GM06990 (cell line): ENCODE measurements around the gene LDHAL6A.

Source experiments
- DNase-seq: peaks from one replicate; pipeline ENCODE4 v3.0.0-alpha.2; 2011; ENCODE audit not compliant: insufficient read length; ENCODE audit errors: extremely low read depth
- H3K27me3 ChIP-seq: replicated peaks from 2 replicates; pipeline ENCODE4 v1.6.0; 2011; ENCODE audit warnings: low read length; ENCODE audit not compliant: control insufficient read depth, insufficient read depth
- H3K36me3 ChIP-seq: 2 replicates; pipeline ENCODE4 v1.5.1; 2011; ENCODE audit warnings: low read length; ENCODE audit not compliant: control insufficient read depth, insufficient read depth
- H3K4me3 ChIP-seq: replicated peaks from 2 replicates; pipeline ENCODE4 v1.5.1; 2011; ENCODE audit warnings: low read depth, mild to moderate bottlenecking, control low read depth, low read length
- TF ChIP-seq, protein P1 (sequence below): IDR thresholded peaks from 2 replicates; pipeline ENCODE4 v1.5.1; 2011; ENCODE audit warnings: low read length, control low read depth, mild to moderate bottlenecking, inconsistent platforms; ENCODE audit not compliant: insufficient read depth, poor library complexity, severe bottlenecking

Gene LDHAL6A

DNA sequence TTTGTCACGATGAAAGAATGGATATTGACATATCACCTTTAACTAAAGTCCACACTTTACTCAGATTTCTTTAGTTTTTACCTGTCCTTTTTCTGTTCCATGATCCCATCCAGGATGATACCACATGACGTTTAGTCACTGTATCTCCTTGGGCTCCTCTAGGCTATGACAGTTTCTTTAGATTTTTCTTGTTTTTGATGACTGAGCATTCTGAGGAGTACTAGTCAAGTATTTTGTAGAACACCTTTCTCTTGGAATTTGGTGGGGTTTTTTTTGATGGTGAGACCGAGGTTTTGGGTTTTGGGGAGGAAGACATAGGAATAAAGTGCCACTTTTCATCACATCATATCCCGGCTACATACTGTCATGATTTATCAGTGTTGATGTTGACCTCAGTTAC lies 4.0 kb downstream of the LDHAL6A start:
- Histone ChIP-seq H3K36me3 (no peaks in the 10 kb centered on the region), H3K27me3 (no peaks in the 10 kb centered on the region), H3K4me3 (no peak overlapping the region)
- TF ChIP-seq, protein P1, sequence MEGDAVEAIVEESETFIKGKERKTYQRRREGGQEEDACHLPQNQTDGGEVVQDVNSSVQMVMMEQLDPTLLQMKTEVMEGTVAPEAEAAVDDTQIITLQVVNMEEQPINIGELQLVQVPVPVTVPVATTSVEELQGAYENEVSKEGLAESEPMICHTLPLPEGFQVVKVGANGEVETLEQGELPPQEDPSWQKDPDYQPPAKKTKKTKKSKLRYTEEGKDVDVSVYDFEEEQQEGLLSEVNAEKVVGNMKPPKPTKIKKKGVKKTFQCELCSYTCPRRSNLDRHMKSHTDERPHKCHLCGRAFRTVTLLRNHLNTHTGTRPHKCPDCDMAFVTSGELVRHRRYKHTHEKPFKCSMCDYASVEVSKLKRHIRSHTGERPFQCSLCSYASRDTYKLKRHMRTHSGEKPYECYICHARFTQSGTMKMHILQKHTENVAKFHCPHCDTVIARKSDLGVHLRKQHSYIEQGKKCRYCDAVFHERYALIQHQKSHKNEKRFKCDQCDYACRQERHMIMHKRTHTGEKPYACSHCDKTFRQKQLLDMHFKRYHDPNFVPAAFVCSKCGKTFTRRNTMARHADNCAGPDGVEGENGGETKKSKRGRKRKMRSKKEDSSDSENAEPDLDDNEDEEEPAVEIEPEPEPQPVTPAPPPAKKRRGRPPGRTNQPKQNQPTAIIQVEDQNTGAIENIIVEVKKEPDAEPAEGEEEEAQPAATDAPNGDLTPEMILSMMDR, result no peak
- DNase-seq, result no peak

DNA sequence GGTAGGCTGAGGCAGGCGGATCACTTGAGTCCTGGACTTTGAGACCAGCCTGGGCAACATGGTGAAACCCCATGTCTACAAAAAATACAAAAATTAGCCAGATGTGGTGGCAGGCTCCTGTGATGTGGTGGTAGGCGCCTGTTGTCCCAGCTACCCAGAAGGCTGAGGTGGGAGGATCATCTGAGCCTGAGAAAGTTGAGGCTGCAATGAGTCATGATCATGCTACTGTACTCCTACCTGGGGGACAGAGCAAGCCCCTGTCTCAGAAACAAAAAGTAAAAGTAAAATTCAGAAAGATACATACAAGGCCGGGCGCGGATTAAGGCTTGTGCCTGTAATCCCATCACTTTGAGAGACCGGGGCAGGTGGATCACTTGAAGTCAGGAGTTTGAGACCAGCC lies 6.3 kb downstream of the LDHAL6A start:
- TF ChIP-seq, protein P1, result no peak
- DNase-seq, result no peak
- no peaks in the 10 kb centered on the region for H3K27me3 ChIP-seq
- H3K4me3 ChIP-seq, result no peak overlapping the region
- H3K36me3 ChIP-seq, result no peaks in the 10 kb centered on the region

DNA sequence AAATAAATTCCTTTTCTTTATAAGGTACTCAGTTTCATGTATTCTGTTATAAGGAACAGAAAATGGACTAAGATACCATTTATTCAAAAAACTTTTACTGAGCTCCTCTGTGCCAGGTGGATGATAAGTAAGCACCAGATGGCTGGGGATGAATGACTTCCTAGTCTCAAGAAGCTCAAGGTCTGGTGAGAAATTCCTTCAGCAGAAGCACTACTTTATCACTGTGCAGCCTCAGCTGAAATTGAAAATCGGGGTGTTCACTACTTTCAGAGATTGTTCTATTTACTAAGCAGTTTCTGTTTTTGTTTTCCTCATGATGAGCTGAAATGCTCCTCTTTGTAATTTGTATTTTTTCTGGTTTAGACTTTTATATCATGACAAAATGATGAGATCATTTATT lies 7.8 kb downstream of the LDHAL6A start:
- DNase-seq, result no peak
- no peaks in the 10 kb centered on the region for H3K27me3 ChIP-seq
- H3K36me3 ChIP-seq, result no peaks in the 10 kb centered on the region
- H3K4me3 ChIP-seq, result no peak overlapping the region
- TF ChIP-seq, protein P1, result no peak

DNA sequence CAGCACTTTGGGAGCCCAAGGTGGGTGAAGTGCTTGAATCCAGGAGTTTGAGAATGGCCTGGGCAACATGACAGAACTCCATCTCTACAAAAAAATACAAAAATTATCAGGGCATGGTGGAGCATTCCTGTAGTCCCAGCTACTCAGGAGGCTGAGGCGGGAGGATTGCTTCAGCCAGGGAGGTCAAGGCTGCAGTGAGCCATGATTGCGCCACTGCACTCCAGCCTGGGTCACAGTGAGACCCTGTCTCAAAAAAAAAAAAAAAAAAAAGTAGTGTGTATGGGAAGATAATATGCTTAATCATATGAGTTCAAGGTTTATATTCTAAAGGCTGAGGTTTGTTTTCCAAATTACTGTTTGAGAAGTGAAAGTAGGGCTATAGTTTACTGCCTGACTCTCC lies 10.7 kb downstream of the LDHAL6A start:
- Histone ChIP-seq H3K27me3 (no peaks in the 10 kb centered on the region), H3K4me3 (no peak overlapping the region), H3K36me3 (no peaks in the 10 kb centered on the region)
- TF ChIP-seq, protein P1, result no peak
- DNase-seq, result no peak

DNA sequence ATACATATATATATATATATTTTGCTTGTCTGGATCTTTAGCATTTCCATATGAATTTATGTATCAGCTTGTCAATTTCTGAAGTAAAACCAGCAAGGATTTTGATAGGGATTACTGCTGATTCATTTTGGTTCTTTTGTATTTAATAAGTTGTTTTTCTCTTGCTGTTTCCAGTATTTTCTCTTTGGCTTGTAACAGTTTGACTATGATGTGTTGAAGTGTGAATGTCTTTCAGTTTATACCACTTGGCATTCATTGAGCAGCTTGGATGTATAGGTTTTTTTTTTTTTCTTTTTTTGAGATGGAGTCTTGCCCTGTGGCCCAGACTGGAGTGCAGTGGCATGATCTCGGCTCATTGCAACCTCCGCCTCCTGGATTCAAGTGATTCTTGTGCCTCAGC lies 12.4 kb downstream of the LDHAL6A start:
- H3K27me3 ChIP-seq, result no peaks in the 10 kb centered on the region
- TF ChIP-seq, protein P1, result no peak
- H3K36me3 ChIP-seq, result no peaks in the 10 kb centered on the region
- DNase-seq, result no peak
- H3K4me3 ChIP-seq, result no peak overlapping the region

DNA sequence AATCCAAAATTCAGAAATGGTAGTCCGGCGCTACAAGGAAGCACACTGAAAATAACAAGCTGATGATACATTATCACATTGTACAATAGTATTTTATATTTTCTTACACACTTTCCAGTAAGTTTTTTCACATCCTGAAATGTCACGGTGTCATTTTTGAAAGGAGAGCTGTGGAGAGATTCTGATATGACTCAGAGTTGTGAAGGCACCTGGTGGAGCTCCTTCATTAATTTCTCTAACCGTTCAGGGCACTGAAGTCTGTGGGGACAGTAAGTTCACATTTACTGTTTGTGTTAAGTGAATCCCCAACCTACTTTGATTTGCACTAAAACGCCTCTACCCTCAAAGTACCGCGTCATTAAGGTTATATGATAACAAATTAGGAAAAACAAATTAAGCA lies 13.3 kb downstream of the LDHAL6A start:
- no peak for DNase-seq
- Histone ChIP-seq H3K4me3 (no peak overlapping the region), H3K36me3 (no peaks in the 10 kb centered on the region), H3K27me3 (no peaks in the 10 kb centered on the region)
- TF ChIP-seq, protein P1, result no peak
